ENCODE data around the gene KLHDC8B. TPM values are rescaled to one million over a fixed set of nuclear protein-coding genes. Genes with fewer than 3 reads are reported as not detected.

Gene KLHDC8B
- total RNA-seq, 2 experiments from 2014 or later, result 1.5 to 1.7 TPM

GRCh38 chr3:49133226-49133951 lies 38.0 kb upstream of the KLHDC8B start:
- no peaks in the 10 kb centered on the region for H3K36me3 Mint-ChIP-seq (ENCODE audit: low read depth)
- no peaks in the 10 kb centered on the region for H3K9me3 Mint-ChIP-seq
- ChIA-PET CTCF (interaction anchor here (0.6 to 2.1 kb wide), 5 partner anchors 15 to 112 kb away, joined by 3 to 9 read pairs (median 4); partner anchors contain the start of genes KLHDC8B, NDUFAF3 and QRICH1), POLR2A (no interaction called here)
- H3K27ac Mint-ChIP-seq, result no peak overlapping the region
- H3K4me3 Mint-ChIP-seq, result no peak overlapping the region
- peaks cover 16% of the 10 kb centered on the region for H3K27me3 Mint-ChIP-seq
- H3K4me1 Mint-ChIP-seq, result peaks cover 3% of the 10 kb centered on the region
- DNase-seq, result no peak

GRCh38 chr3:49134471-49135265 lies 36.7 kb upstream of the KLHDC8B start:
- H3K36me3 Mint-ChIP-seq (ENCODE audit: low read depth), result no peaks in the 10 kb centered on the region
- no peak for DNase-seq
- H3K4me3 Mint-ChIP-seq, result no peak overlapping the region
- H3K4me1 Mint-ChIP-seq, result peaks cover 3% of the 10 kb centered on the region
- peaks cover 16% of the 10 kb centered on the region for H3K27me3 Mint-ChIP-seq
- H3K9me3 Mint-ChIP-seq, result no peaks in the 10 kb centered on the region
- ChIA-PET CTCF (interaction anchor here (0.7 to 1.4 kb wide), 4 partner anchors 11 to 36 kb away, joined by 3 to 4 read pairs (median 4); partner anchors contain the start of genes KLHDC8B and USP19), POLR2A (no interaction called here)
- no peak overlapping the region for H3K27ac Mint-ChIP-seq

DNA sequence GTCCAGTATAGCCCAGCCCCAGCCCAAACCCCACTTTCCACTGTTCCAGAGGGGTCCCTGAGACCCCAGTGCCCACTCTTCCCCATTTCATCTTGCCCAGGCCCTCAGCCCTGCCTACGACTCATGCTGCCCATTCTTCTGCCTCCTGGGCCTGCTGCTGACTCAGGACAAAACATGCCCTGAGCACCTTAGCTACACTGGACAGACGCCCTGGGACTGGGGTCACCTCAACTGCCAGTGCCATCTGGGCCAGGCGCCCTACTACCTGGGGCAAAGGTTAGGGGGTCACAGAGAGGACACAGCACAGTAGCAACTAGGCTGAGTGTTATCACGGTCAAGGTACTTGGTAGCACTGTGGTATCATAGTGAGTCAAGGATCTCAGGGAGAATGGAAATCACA lies 35.9 kb upstream of the KLHDC8B start:
- Mint-ChIP-seq H3K27me3 (peaks cover 21% of the 10 kb centered on the region), H3K36me3 (ENCODE audit: low read depth) (no peaks in the 10 kb centered on the region), H3K4me3 (no peak overlapping the region), H3K9me3 (no peaks in the 10 kb centered on the region), H3K4me1 (peaks cover 4% of the 10 kb centered on the region), H3K27ac (no peak overlapping the region)
- DNase-seq, result no peak
- POLR2A ChIA-PET, result no interaction called here
- CTCF ChIA-PET, result interaction anchor here (1.1 kb wide), 1 partner anchor 15 kb away, joined by 4 read pairs; the partner anchor contains the start of gene USP19

DNA sequence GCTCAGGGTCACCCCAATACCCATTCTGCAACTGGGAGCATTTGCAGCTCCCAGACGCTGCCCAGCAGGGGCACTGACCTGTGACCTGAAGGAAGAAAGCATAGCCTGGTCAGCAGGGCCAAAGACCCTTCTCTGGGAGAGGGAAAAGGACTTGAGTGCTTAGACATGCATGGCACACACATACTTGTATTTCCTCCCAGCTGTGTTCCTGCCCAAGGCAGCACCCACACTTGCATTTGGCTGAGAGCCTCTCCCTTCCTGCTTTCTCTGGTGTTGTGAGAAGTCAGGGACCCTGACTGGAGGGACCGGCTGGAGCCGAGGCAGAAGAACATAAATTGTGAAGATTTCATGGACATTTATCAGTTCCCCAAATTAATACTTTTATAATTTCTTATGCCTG lies 31.3 kb upstream of the KLHDC8B start:
- Mint-ChIP-seq H3K36me3 (ENCODE audit: low read depth) (no peaks in the 10 kb centered on the region), H3K9me3 (peaks cover 2% of the 10 kb centered on the region), H3K27ac (no peak overlapping the region), H3K4me3 (no peak overlapping the region), H3K27me3 (peaks cover 9% of the 10 kb centered on the region), H3K4me1 (peaks cover 5% of the 10 kb centered on the region)
- POLR2A ChIA-PET, result no interaction called here
- CTCF ChIA-PET, result no interaction called here
- DNase-seq, result no peak

DNA sequence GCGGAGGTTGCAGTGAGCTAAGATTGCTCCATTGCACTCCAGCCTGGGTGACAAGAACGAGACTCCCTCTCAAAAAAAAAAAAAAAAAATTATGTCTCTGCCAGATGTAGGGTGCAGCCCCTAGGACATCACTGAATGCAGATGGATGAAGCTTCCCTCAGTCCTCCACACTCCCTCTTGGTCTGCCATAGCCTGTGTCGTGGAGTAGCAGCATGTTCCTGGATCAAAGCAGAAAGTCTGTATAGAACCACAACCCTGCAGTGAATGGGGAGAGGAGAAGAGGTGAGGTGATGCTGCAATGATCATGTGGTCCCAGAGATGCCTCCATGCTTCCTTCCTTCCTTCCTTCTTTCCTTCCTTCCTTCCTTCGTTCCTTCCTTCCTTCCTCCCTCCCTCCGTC lies 23.2 kb upstream of the KLHDC8B start:
- no peak for DNase-seq
- POLR2A ChIA-PET, result interaction anchor here (0.6 kb wide), 1 partner anchor 110 kb away, joined by 3 read pairs; no protein-coding TSS in a partner anchor
- no peaks in the 10 kb centered on the region for H3K9me3 Mint-ChIP-seq

DNA sequence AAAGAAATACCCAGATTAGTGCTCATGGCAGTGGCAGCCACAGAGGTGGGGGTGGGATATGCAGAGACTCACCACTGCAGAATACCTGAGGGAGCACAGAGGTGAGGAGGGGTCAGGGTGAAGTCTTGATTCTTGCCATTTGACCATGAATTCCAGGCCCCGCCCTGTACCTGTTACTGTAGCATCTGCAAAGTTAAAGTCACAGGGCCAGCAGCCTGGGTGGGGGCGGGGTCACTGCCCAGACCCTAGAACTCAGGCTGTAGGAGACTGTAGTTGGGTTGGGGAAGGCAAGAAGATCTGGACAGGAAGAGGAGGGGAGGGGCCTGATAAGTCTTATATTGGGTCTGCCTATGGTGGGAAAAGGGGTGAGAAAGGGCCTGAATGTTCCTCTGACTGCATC lies 19.8 kb upstream of the KLHDC8B start:
- Mint-ChIP-seq H3K9me3 (no peaks in the 10 kb centered on the region), H3K27ac (no peak overlapping the region), H3K27me3 (no peaks in the 10 kb centered on the region), H3K36me3 (ENCODE audit: low read depth) (no peaks in the 10 kb centered on the region), H3K4me3 (no peak overlapping the region), H3K4me1 (no peaks in the 10 kb centered on the region)
- ChIA-PET CTCF (interaction anchor here (1.0 kb wide), 1 partner anchor 21 kb away, joined by 3 read pairs; no protein-coding TSS in a partner anchor), POLR2A (interaction anchor here (0.7 kb wide), 1 partner anchor 86 kb away, joined by 4 read pairs; no protein-coding TSS in a partner anchor)
- no peak for DNase-seq

More for the DNA sequence above, 23.2 kb upstream of the KLHDC8B start:
- Mint-ChIP-seq H3K27ac (no peak overlapping the region), H3K36me3 (ENCODE audit: low read depth) (no peaks in the 10 kb centered on the region), H3K4me3 (no peak overlapping the region), H3K4me1 (no peaks in the 10 kb centered on the region), H3K27me3 (no peaks in the 10 kb centered on the region)
- CTCF ChIA-PET, result interaction anchor here (0.6 to 0.7 kb wide), 4 partner anchors 8 to 189 kb away, joined by 3 to 4 read pairs (median 3); no protein-coding TSS in a partner anchor

DNA sequence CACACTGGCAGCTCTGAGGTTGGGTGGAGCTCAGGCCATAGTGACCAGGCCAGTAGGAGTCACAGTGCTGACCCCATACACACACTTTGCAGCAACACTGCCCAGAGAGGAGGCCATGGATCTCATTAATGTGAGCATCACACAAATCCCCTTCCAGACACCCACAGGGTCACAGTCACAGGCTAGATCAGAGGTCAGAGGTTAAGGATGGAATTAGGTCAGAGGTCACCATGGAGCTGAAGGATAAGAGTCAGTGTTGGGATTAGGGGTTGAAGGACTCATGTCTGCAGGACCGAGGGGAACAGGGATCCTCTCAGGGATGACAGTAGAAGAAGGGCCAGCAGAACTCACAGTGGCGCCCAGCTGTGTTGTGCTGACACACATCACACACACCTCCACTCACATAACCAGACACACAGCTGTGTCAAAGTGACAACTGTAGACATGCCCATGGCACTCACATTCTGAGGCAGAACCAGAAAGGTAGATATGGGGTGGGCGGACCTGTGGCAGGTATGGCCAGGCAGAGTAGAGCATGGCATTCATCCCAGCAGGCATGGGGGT lies 18.0 kb upstream of the KLHDC8B start:
- CTCF ChIA-PET, result interaction anchor here (0.9 kb wide), 1 partner anchor 166 kb away, joined by 3 read pairs; no protein-coding TSS in a partner anchor
- Mint-ChIP-seq H3K27ac (no peak overlapping the region), H3K4me1 (peaks cover 2% of the 10 kb centered on the region), H3K36me3 (ENCODE audit: low read depth) (no peaks in the 10 kb centered on the region), H3K4me3 (no peak overlapping the region), H3K9me3 (no peaks in the 10 kb centered on the region), H3K27me3 (no peaks in the 10 kb centered on the region)
- no peak for DNase-seq
- POLR2A ChIA-PET, result no interaction called here

- H3K4me1 Mint-ChIP-seq, result peaks cover 12% of the 10 kb centered on the region
- ChIA-PET POLR2A (no interaction called here), CTCF (interaction anchor here (1.1 to 3.5 kb wide), 7 partner anchors 13 to 170 kb away, joined by 3 to 12 read pairs (median 4); partner anchors contain the start of genes KLHDC8B, LAMB2, QRICH1 and USP19)
- no peak overlapping the region for H3K4me3 Mint-ChIP-seq
- no peak overlapping the region for H3K27ac Mint-ChIP-seq
- H3K27me3 Mint-ChIP-seq, result no peaks in the 10 kb centered on the region
- no peaks in the 10 kb centered on the region for H3K9me3 Mint-ChIP-seq
- DNase-seq, result no peak
- H3K36me3 Mint-ChIP-seq (ENCODE audit: low read depth), result peaks cover 5% of the 10 kb centered on the region
Observed at GRCh38 chr3:49157289-49157688, 14.1 kb upstream of the KLHDC8B start.

- Mint-ChIP-seq H3K36me3 (ENCODE audit: low read depth) (peaks cover 5% of the 10 kb centered on the region), H3K4me3 (no peak overlapping the region), H3K9me3 (no peaks in the 10 kb centered on the region), H3K27me3 (no peaks in the 10 kb centered on the region), H3K4me1 (peaks cover 17% of the 10 kb centered on the region), H3K27ac (no peak overlapping the region)
- CTCF ChIA-PET, result interaction anchor here (1.0 to 3.5 kb wide), 6 partner anchors 12 to 170 kb away, joined by 3 to 12 read pairs (median 4); partner anchors contain the start of genes KLHDC8B, LAMB2 and USP19
- peak; percentile 76 for DNase-seq
- POLR2A ChIA-PET, result no interaction called here
Observed at GRCh38 chr3:49158103-49158709, 13.2 kb upstream of the KLHDC8B start.

DNA sequence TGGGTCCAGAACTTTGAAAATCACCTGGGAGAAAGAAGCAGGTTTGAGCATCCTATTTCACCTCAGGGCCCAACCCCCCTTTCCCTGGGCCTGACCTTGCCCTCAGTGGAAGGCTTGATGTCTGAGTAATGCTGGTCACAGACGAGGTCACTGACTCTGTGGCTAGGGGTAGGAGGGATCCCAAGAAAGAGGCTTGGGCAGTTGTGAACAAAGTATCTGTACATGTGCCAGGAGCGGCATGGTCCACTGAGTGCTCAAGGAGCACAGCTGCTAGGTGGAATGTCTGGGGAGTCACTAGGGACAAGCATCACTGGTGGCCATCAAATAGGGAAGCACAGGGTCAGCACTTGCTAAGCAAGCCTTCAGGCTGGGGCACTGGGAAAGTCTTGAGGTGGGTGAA lies 12.6 kb upstream of the KLHDC8B start:
- Mint-ChIP-seq H3K9me3 (no peaks in the 10 kb centered on the region), H3K36me3 (ENCODE audit: low read depth) (peaks cover 11% of the 10 kb centered on the region), H3K4me3 (no peak overlapping the region), H3K27me3 (no peaks in the 10 kb centered on the region), H3K4me1 (peaks cover 21% of the 10 kb centered on the region), H3K27ac (peak overlapping the region; percentile 50)
- ChIA-PET POLR2A (no interaction called here), CTCF (interaction anchor here (1.2 to 3.5 kb wide), 4 partner anchors 11 to 171 kb away, joined by 3 to 12 read pairs (median 6); partner anchors contain the start of genes KLHDC8B, LAMB2 and USP19)
- DNase-seq, result no peak

DNA sequence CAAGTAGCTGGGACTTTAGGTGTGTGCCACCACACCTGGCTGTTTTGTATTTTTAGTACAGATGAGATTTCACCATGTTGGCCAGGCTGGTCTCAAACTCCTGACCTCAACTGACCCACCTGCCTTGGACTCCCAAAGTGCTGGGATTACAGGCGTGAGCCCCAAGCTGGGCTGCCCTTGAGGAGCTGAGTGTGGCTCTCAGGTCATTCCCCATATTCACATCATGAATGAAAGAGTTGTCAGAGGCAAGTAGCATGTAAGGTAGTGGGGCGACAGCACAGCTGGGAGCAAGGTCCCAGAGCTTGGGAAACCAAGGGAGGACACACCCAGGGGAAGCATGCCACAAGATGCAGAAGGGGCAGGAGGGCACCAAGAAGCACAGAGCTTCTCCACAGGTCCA lies 10.2 kb upstream of the KLHDC8B start:
- H3K9me3 Mint-ChIP-seq, result no peaks in the 10 kb centered on the region
- no peak overlapping the region for H3K27ac Mint-ChIP-seq
- DNase-seq, result no peak
- H3K36me3 Mint-ChIP-seq (ENCODE audit: low read depth), result peaks cover 26% of the 10 kb centered on the region
- ChIA-PET POLR2A (no interaction called here), CTCF (interaction anchor here (0.6 to 3.1 kb wide), 2 partner anchors 10 to 140 kb away, joined by 3 to 10 read pairs; partner anchors contain the start of gene KLHDC8B)
- H3K4me3 Mint-ChIP-seq, result no peak overlapping the region
- peaks cover 40% of the 10 kb centered on the region for H3K4me1 Mint-ChIP-seq
- no peaks in the 10 kb centered on the region for H3K27me3 Mint-ChIP-seq

Data from activated CD4-positive, alpha-beta T cell treated with anti-CD3 and anti-CD28 coated beads, Interleukin-2, amount 10 ng/mL, durations not matched to agents 7 days and 5 days (primary cell).